K562 (cell line): ENCODE data around the gene LPCAT1. TPM values are rescaled to one million over a fixed set of nuclear protein-coding genes. Genes with fewer than 3 reads are reported as not detected.
A peak's percentile ranks its signal among the peaks of the same experiment; 100 is the strongest.

Experiments used
- ATAC-seq: fragments of 200-7000 bp; cut with Tn5 transposase; 3 replicates; pipeline ENCODE4 v1.9.1; 2020; ENCODE audit warnings: moderate library complexity
- BruUV-seq: library from RNA; stranded (reverse); fragments of 400-500 nt; replicated peaks from 2 replicates; lab custom pipeline; 2021; lab: Mats Ljungman, UMichigan
- CTCF ChIA-PET: fragments of 300-600 bp; formaldehyde crosslinking; extraction: SDS; loops from one replicate; lab custom pipeline; 2021; ENCODE audit warnings: low intra/inter-chr PET ratio; lab: Yijun Ruan, JAX
- POLR2A ChIA-PET: fragments of 300-600, 350-650 bp; sonication (Branson Sonifier 250); formaldehyde crosslinking; extraction: SDS; loops from one replicate; lab custom pipeline; 2021; ENCODE audit warnings: antibody characterized with exemption, inconsistent platforms; lab: Yijun Ruan, JAX
- DNase-seq, 4 experiments: peaks; one replicate each; pipeline versions ENCODE4 v3.0.0 to v3.0.0-alpha.2; 2011 to 2018; ENCODE audit warnings: low spot score in 3 of 4, mixed read lengths in 3 of 4; ENCODE audit errors: extremely low read depth in 1 of 4
- FAIRE-seq: peaks from 2 replicates; lab custom pipeline; 2011; peaks lifted over from hg19 to GRCh38; lab: Jason Lieb, UNC
- H2AFZ ChIP-seq: 2 replicates; pipeline ENCODE4 v1.6.0; 2011; ENCODE audit warnings: low read depth, low read length, control low read depth, inconsistent platforms
- H3K27ac ChIP-seq: fragments of 200-600 bp; 3 replicates; pipeline ENCODE4 v1.8.0; 2011; ENCODE audit warnings: low read depth, mild to moderate bottlenecking, control low read depth, inconsistent platforms, low read length, moderate library complexity, mixed read lengths; ENCODE audit errors: extremely low read depth
- H3K27me3 ChIP-seq, 2 experiments: fragments of 300-600 bp in 1 of 2; 2 replicates in 1 of 2; 3 replicates in 1 of 2; pipeline versions ENCODE4 v1.6.0 to v1.8.0; 2011; ENCODE audit warnings: inconsistent platforms in 2 of 2, low read length in 2 of 2, mild to moderate bottlenecking in 1 of 2, mixed read lengths in 1 of 2, moderate library complexity in 1 of 2; ENCODE audit not compliant: control insufficient read depth in 2 of 2, insufficient read depth in 2 of 2
- H3K36me3 ChIP-seq: fragments of 300-600 bp; 3 replicates; pipeline ENCODE4 v1.8.0; 2011; ENCODE audit warnings: mild to moderate bottlenecking, low read length, inconsistent platforms; ENCODE audit not compliant: control insufficient read depth, insufficient read depth
- H3K4me1 ChIP-seq, 2 experiments: fragments of 200-600 bp in 1 of 2; replicated peaks in 1 of 2; 2 replicates in 1 of 2; 3 replicates in 1 of 2; pipeline versions ENCODE4 v1.5.1 to v1.8.0; 2011; ENCODE audit warnings: inconsistent platforms in 2 of 2, low read length in 2 of 2, mild to moderate bottlenecking in 1 of 2, mixed read lengths in 1 of 2, moderate library complexity in 1 of 2; ENCODE audit not compliant: control insufficient read depth in 2 of 2, insufficient read depth in 2 of 2
- H3K4me2 ChIP-seq: 2 replicates; pipeline ENCODE4 v1.6.1; 2011; ENCODE audit warnings: low read length, control low read depth, inconsistent platforms, mixed read lengths; ENCODE audit not compliant: insufficient read depth
- H3K4me3 ChIP-seq: fragments of 200-600 bp; sonication (generic), shearing (Covaris generic); 2 replicates; pipeline ENCODE4 v1.5.1; 2016; ENCODE audit warnings: control low read depth, inconsistent platforms
- H3K79me2 ChIP-seq: fragments of 200-600 bp; 3 replicates; pipeline ENCODE4 v1.8.0; 2011; ENCODE audit warnings: low read length, inconsistent platforms; ENCODE audit not compliant: control insufficient read depth, insufficient read depth
- H3K9ac ChIP-seq, 2 experiments: 2 replicates each; pipeline versions ENCODE4 v1.6.0 to v1.6.1; 2011; ENCODE audit warnings: low read depth in 2 of 2, low read length in 2 of 2, control low read depth in 1 of 2, inconsistent platforms in 1 of 2, mild to moderate bottlenecking in 1 of 2, mixed read lengths in 1 of 2; ENCODE audit not compliant: insufficient read depth in 1 of 2
- H3K9me1 ChIP-seq: one replicate; pipeline ENCODE4 v1.6.0; 2011; ENCODE audit warnings: inconsistent platforms, mild to moderate bottlenecking, low read length, moderate library complexity; ENCODE audit not compliant: control insufficient read depth, insufficient read depth
- H3K9me3 ChIP-seq: replicated peaks from 2 replicates; pipeline ENCODE4 v1.5.1; 2011; ENCODE audit warnings: low read depth, low read length, inconsistent platforms; ENCODE audit not compliant: control insufficient read depth, insufficient read depth
- H4K20me1 ChIP-seq: replicated peaks from 2 replicates; pipeline ENCODE4 v1.6.1; 2011; ENCODE audit warnings: low read length, inconsistent platforms, mixed read lengths; ENCODE audit not compliant: control insufficient read depth, insufficient read depth
- DPF2 ChIP-seq: fragments of 450-650 bp; IDR thresholded peaks from 2 replicates; pipeline ENCODE4 v1.6.1; 2016
- NRF1 ChIP-seq, 2 experiments: fragments of 450-650 bp; IDR thresholded peaks in 1 of 2; conservative IDR thresholded peaks in 1 of 2; 2 replicates each; pipeline ENCODE4 v1.6.1; 2014; ENCODE audit warnings: mild to moderate bottlenecking in 2 of 2
- PHF8 ChIP-seq: fragments of 200-600 bp; sonication (generic); IDR thresholded peaks from 2 replicates; pipeline ENCODE4 v1.6.1; 2012; ENCODE audit warnings: mixed run types, mild to moderate bottlenecking, inconsistent platforms, low read length, moderate library complexity, borderline replicate concordance
- ZBTB7A ChIP-seq: IDR thresholded peaks from 2 replicates; pipeline ENCODE4 v1.6.1; 2011; ENCODE audit warnings: low read depth, mild to moderate bottlenecking, low read length, moderate library complexity, borderline replicate concordance; ENCODE audit not compliant: control insufficient read depth
- ZNF583 ChIP-seq: fragments of 250-450 bp; sonication (Bioruptor Pico); IDR thresholded peaks from 2 replicates; pipeline ENCODE4 v1.4.0; 2020
- ZNF699 ChIP-seq: fragments of 250-450 bp; sonication (Bioruptor Pico); IDR thresholded peaks from 2 replicates; pipeline ENCODE4 v1.8.0; 2021; ENCODE audit warnings: mild to moderate bottlenecking, moderate library complexity; ENCODE audit not compliant: insufficient replicate concordance
- WGBS: fragments of 100-300 bp; shearing (Covaris generic); methylation state at CpG from one replicate; pipeline ENCODE4 v1.1.6; 2016; ENCODE audit warnings: low coverage, mixed read lengths; ENCODE audit not compliant: insufficient coverage; ENCODE audit errors: missing lambda C conversion rate; 5-methylcytosine and 5-hydroxymethylcytosine counted together
- in situ Hi-C: fragments of 300-500 bp; cut with MboI; formaldehyde crosslinking; loops from 4 replicates; pipeline ENCODE4 v1.15.0; 2018; ENCODE audit warnings: inconsistent platforms, mixed read lengths
- intact Hi-C: fragments of 100-400 bp; cut with micrococcal nuclease; formaldehyde crosslinking; loops from 2 replicates; pipeline ENCODE4 v1.14.2; 2022
- polyA plus RNA-seq, 8 experiments: library from polyadenylated mRNA; depleted of rRNA in 4 of 8; stranded (reverse) in 5 of 8; unstranded in 3 of 8; fragments of >200 nt; fragmentation: Nextera tagmentation in 2 of 8; fragmentation: Illumina TruSeq in 1 of 8; extraction: Ambion mirVana in 2 of 8; extraction: Trizol in 1 of 8; gene quantifications; 2 replicates each; pipeline versions ENCODE4 v1.2.1 to v1.2.3, GENCODE V29; 2011 to 2014; ENCODE audit warnings: inconsistent platforms in 1 of 8, missing spikeins in 1 of 8
- total RNA-seq, 7 experiments: library from RNA; depleted of rRNA in 6 of 7; stranded (reverse); fragments of >200 nt in 6 of 7; fragmentation: Illumina TruSeq in 2 of 7; extraction: Trizol in 2 of 7; gene quantifications; 2 replicates each; pipeline versions ENCODE4 v1.2.1 to v1.2.3, GENCODE V29; 2011 to 2021; ENCODE audit warnings: low replicate concordance in 1 of 7
- TF ChIP-seq, protein P1 (sequence below): sonication (generic); formaldehyde crosslinking; IDR thresholded peaks from 2 replicates; pipeline ENCODE4 v1.8.1; 2023; ENCODE audit warnings: mild to moderate bottlenecking, missing genetic modification reagents
- TF ChIP-seq, protein P2 (sequence below), 2 experiments: IDR thresholded peaks; 2 replicates each; pipeline ENCODE4 v1.6.1; 2012; ENCODE audit warnings: improper control_type of control experiment in 2 of 2, low read depth in 2 of 2, low read length in 2 of 2, borderline replicate concordance in 1 of 2
- TF ChIP-seq, protein P3 (sequence below): sonication (generic); formaldehyde crosslinking; IDR thresholded peaks from 2 replicates; pipeline ENCODE4 v1.8.0; 2022; ENCODE audit warnings: mild to moderate bottlenecking, missing genetic modification reagents

LPCAT1 gene
- total and polyA plus RNA-seq, 9 of the 15 experiments (the other 6 are each of a cell fraction or from before 2014, with no cell fraction given) = 0.14 to 18.4 (median 13.9) TPM

DNA sequence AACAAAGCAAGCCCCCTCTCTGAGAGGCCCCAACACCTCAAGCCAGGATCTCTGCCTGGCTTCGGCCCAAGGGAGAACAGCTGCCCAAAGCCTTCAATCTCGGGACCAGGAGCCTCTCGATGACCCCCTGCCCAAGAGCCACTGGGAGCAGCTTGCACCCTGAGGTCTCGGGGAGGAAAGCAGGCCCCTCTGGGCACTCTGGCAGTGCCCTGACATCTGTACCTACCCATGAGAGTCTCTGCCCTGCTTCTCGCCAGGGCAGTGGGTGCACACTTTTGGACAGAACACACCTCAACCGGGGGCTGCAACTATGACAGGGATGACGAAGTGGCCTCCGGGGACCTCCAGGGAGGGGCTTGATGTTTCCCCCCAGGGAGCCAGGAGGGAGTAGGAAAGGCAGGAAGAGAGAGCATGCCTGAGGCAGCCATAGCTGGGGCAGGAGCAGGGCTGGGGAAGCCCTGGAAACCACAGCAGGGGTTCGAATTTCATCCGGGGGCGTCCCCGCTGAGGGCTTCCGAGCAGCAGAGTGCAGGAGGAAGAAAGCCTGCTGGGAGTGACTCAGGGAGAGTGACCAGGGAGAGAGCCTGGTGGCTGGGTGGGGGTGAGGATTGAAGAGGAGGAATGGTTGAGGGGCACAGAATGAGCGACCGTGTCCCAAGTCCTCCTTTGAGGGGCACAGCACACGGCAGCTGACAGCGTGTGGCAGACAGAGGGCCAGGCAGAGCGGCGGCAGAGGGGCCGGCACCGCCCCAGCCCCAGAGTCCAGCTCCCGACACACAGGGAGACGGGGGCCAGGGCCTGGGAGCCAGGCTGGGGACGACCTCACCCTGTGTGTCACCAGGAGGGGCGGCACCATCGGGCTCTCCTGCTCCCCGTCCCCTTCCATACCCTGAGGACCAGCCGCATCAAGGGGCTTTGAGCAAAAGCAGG, 1.8 kb downstream of the LPCAT1 start:
- H3K27ac ChIP-seq = no peak overlapping the region
- DNase-seq (peak in 3 of 4 experiments; percentile 32 to 74 (median 63)), ATAC-seq (peak; percentile 7; the same call in 1 of the 3 replicates), FAIRE-seq (no peak)
- no peak overlapping the region for H3K4me3 ChIP-seq
- no peaks in the 10 kb centered on the region for H3K27me3 ChIP-seq
- WGBS = 58% methylated on average over 21 of the region's 28 CpGs
- H3K9ac ChIP-seq = peak overlapping the region; percentile 27 to 73; a peak in 3 of 4 replicates
- no peaks in the 10 kb centered on the region for H3K9me1 ChIP-seq
- H4K20me1 ChIP-seq = peaks cover 9% of the 10 kb centered on the region
- no TSS peak for BruUV-seq
- H3K79me2 ChIP-seq = peaks cover 11% of the 10 kb centered on the region; the same call in 1 of the 3 replicates
- ChIA-PET CTCF (no interaction called here), POLR2A (interaction anchor here (0.6 to 1.6 kb wide), 3 partner anchors 8 to 13 kb away, joined by 3 to 4 read pairs (median 3); no protein-coding TSS in a partner anchor)
- in situ Hi-C loops = no loop called here
- H2AFZ ChIP-seq = no peak overlapping the region
- intact Hi-C loops = no loop called here
- H3K36me3 ChIP-seq = peaks cover 9% of the 10 kb centered on the region; the same call in 1 of the 3 replicates
- H3K4me1 ChIP-seq = peaks cover 16 to 57% of the 10 kb centered on the region in 2 experiments; a peak in 3 of 5 replicates
- H3K4me2 ChIP-seq = peak overlapping the region; percentile 73; the same call in 1 of the 2 replicates
- H3K9me3 ChIP-seq = no peaks in the 10 kb centered on the region
- TF ChIP-seq ZBTB7A (no peak), ZNF583 (no peak), PHF8 (peak; percentile 6; the same call in 1 of the 2 replicates), ZNF699 (CRISPR knock-in tag) (no peak), NRF1 (conservative IDR thresholded peaks at IDR 0.05 in 1 of 2, IDR thresholded peaks at IDR 0.05 in 1 of 2) (peak in 1 of 2 experiments; percentile 20; a peak in 1 of 4 replicates), DPF2 (peak; percentile 23; the same call in 1 of the 2 replicates)
- TF ChIP-seq, protein P1, sequence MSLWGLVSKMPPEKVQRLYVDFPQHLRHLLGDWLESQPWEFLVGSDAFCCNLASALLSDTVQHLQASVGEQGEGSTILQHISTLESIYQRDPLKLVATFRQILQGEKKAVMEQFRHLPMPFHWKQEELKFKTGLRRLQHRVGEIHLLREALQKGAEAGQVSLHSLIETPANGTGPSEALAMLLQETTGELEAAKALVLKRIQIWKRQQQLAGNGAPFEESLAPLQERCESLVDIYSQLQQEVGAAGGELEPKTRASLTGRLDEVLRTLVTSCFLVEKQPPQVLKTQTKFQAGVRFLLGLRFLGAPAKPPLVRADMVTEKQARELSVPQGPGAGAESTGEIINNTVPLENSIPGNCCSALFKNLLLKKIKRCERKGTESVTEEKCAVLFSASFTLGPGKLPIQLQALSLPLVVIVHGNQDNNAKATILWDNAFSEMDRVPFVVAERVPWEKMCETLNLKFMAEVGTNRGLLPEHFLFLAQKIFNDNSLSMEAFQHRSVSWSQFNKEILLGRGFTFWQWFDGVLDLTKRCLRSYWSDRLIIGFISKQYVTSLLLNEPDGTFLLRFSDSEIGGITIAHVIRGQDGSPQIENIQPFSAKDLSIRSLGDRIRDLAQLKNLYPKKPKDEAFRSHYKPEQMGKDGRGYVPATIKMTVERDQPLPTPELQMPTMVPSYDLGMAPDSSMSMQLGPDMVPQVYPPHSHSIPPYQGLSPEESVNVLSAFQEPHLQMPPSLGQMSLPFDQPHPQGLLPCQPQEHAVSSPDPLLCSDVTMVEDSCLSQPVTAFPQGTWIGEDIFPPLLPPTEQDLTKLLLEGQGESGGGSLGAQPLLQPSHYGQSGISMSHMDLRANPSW (CRISPR knock-in tag) = no peak
- TF ChIP-seq, protein P2, sequence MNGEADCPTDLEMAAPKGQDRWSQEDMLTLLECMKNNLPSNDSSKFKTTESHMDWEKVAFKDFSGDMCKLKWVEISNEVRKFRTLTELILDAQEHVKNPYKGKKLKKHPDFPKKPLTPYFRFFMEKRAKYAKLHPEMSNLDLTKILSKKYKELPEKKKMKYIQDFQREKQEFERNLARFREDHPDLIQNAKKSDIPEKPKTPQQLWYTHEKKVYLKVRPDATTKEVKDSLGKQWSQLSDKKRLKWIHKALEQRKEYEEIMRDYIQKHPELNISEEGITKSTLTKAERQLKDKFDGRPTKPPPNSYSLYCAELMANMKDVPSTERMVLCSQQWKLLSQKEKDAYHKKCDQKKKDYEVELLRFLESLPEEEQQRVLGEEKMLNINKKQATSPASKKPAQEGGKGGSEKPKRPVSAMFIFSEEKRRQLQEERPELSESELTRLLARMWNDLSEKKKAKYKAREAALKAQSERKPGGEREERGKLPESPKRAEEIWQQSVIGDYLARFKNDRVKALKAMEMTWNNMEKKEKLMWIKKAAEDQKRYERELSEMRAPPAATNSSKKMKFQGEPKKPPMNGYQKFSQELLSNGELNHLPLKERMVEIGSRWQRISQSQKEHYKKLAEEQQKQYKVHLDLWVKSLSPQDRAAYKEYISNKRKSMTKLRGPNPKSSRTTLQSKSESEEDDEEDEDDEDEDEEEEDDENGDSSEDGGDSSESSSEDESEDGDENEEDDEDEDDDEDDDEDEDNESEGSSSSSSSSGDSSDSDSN (IDR thresholded peaks at IDR 0.05; ENCODE audit: borderline replicate concordance in 1 of 2, low read depth in 2 of 2, low read length in 2 of 2) = 0 out of 4 replicates have a peak, but pooled peaks of 1 of the 2 experiments have one; percentile 26
- TF ChIP-seq, protein P3, sequence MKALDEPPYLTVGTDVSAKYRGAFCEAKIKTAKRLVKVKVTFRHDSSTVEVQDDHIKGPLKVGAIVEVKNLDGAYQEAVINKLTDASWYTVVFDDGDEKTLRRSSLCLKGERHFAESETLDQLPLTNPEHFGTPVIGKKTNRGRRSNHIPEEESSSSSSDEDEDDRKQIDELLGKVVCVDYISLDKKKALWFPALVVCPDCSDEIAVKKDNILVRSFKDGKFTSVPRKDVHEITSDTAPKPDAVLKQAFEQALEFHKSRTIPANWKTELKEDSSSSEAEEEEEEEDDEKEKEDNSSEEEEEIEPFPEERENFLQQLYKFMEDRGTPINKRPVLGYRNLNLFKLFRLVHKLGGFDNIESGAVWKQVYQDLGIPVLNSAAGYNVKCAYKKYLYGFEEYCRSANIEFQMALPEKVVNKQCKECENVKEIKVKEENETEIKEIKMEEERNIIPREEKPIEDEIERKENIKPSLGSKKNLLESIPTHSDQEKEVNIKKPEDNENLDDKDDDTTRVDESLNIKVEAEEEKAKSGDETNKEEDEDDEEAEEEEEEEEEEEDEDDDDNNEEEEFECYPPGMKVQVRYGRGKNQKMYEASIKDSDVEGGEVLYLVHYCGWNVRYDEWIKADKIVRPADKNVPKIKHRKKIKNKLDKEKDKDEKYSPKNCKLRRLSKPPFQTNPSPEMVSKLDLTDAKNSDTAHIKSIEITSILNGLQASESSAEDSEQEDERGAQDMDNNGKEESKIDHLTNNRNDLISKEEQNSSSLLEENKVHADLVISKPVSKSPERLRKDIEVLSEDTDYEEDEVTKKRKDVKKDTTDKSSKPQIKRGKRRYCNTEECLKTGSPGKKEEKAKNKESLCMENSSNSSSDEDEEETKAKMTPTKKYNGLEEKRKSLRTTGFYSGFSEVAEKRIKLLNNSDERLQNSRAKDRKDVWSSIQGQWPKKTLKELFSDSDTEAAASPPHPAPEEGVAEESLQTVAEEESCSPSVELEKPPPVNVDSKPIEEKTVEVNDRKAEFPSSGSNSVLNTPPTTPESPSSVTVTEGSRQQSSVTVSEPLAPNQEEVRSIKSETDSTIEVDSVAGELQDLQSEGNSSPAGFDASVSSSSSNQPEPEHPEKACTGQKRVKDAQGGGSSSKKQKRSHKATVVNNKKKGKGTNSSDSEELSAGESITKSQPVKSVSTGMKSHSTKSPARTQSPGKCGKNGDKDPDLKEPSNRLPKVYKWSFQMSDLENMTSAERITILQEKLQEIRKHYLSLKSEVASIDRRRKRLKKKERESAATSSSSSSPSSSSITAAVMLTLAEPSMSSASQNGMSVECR (CRISPR knock-in tag) = peak; percentile 12; the same call in 1 of the 2 replicates
